GM19452 (cell line): Measurements from ENCODE around the gene DHRS9.
"Not testable (repeated sequence)": the region's sequence is repeated elsewhere in the genome, so short reads cannot be mapped to it uniquely, and the experiment has no call there.

Experiments
- ATAC-seq: cut with Tn5 transposase; IDR thresholded peaks from one replicate; pipeline ENCODE4 v1.9.1; 2021; ENCODE audit not compliant: unreplicated experiment

The DHRS9 gene

DNA sequence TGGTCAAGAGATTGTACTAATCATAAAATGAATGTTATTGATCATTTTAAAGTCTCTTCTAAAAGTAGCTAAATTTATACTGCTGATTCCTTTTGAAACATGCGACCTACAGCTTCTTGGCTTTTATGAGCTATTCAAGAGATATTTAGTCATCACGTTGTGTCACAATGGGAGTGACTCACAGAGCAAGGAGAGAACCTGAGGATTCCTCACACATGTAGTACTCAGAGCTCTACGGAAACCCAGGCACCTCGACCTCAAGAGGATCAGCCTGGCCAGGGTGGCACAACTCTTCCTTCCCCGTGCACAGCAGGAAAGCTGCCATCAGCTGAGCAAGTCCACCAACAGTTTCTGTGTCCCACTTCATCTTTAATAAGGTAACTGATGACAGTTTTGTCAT lies at the start of gene DHRS9:
TSS of gene DHRS9 (plus strand) at position 223 of the 400 bp plus-strand sequence. CDS start 12,019 bp downstream, outside the sequence.
- no peak for ATAC-seq

GRCh38 chr2:169023161-169023560 lies 46.2 kb upstream of the DHRS9 start:
- ATAC-seq, result no peak

- no peak for ATAC-seq
These were observed 43.3 kb upstream of the DHRS9 start for GRCh38 chr2:169026056-169026455.

GRCh38 chr2:169027234-169027633 lies 42.1 kb upstream of the DHRS9 start:
- ATAC-seq, result no peak

GRCh38 chr2:169029341-169029740 lies 40.0 kb upstream of the DHRS9 start:
- ATAC-seq, result no peak

- ATAC-seq, result no peak
These were observed 38.2 kb upstream of the DHRS9 start, which contains the start of gene ABCB11 for GRCh38 chr2:169031202-169031601. ABCB11 (minus strand) TSS chr2:169031324; CDS start chr2:169018125, 13,199 bp downstream.

GRCh38 chr2:169034256-169034655 lies 35.1 kb upstream of the DHRS9 start:
- ATAC-seq, result no peak

GRCh38 chr2:169034984-169035544 lies 34.3 kb upstream of the DHRS9 start:
- ATAC-seq, result no peak

DNA sequence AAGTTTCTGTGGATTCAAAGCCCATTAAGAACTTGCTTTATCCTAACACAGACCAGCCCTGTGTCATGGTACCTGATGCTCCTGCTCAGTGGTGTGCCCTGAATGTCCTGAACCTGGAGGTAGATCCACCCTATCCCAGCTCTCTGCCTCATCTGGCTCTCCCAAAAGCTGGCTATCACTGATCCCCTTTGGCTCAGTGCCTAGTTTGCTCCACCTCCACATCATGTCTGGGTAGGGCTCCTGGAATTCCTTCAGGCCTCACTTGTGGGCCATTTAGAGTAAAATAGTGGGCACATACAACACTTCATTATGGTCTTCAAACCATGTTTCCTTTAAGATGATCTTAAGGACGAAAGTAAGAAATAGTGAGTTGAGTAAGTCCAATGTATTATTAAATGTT lies 33.5 kb upstream of the DHRS9 start:
- no peak for ATAC-seq

- peak; percentile 63 for ATAC-seq
These were observed 32.5 kb upstream of the DHRS9 start for GRCh38 chr2:169036736-169037440.

- peak; percentile 71 for ATAC-seq
These were observed 31.0 kb upstream of the DHRS9 start for GRCh38 chr2:169038338-169038757.

DNA sequence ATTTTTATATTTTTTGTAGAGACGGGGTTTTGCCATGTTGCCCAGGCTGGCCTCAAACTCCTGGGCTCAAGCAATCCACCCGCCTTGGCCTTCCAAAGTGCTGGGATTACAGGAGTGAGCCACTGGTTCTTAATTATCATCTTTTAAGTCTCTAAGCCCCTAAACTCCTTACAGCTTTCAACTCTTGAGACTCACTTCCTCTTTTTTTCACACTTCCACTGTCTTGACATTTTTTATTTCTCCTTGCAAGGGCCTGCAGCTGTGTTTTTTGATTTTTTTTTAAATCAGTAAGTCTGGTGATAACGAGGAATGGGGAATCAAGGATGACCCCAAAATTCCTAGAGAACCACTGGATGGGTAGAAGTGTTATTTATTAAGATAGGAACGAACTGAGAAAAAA lies 29.7 kb upstream of the DHRS9 start:
- no peak for ATAC-seq

DNA sequence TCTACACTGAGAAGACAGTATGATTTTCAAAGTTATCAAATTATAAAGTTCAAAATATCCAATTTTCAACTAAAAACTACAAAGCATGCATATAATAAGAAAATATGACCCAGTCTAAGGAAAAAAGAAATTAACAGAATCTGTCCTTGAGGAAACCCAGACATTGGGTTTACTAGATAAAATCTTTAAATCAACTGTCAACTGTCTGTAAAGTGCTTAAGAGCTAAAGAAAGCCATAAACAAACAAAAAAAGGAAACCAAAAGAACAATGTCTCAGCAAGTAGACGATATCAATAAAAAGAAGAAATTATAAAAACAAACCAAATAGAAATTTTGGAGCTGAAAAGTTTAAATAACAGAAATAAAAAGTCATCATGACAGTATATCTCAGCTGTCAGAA lies 27.8 kb upstream of the DHRS9 start:
- ATAC-seq, result no peak

DNA sequence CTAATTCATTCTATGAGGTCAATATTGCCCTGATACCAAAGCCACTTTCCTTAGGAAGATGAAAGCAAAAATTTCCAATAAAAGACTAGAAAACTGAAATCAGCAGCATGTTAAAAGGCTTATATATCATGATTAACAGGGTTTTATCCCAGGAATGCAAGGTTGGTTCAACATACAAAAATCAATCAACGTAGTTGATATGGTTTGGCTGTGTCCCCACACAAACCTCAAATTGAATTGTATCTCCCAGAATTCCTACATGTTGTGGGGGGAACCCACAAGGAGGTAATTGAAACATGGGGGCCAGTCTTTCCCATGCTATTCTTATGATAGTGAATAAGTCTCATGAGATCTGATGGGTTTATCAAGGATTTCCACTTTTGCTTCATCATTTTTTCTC lies 26.5 kb upstream of the DHRS9 start:
- no peak for ATAC-seq

GRCh38 chr2:169046440-169047151 lies 22.8 kb upstream of the DHRS9 start:
- no peak for ATAC-seq

GRCh38 chr2:169047256-169048250 lies 21.8 kb upstream of the DHRS9 start:
- no peak for ATAC-seq

DNA sequence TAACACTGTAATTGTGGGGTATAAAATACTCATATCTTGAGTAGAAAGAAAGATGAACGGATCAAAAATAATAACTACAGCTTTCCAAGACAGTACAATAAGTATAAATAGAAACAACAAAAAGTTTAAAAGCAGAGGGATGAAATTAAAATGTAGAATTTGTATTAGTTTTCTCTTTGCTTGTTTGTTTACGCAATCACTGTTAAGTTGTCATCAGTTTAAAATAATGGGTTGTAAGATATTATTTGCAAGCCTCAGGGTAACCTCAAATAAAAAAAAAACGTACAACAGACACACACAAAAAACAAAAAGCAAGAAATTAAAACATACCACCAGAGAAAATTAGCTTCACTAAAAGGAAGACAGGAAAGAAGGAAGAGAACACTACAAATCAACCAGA lies 20.2 kb upstream of the DHRS9 start:
- no peak for ATAC-seq

DNA sequence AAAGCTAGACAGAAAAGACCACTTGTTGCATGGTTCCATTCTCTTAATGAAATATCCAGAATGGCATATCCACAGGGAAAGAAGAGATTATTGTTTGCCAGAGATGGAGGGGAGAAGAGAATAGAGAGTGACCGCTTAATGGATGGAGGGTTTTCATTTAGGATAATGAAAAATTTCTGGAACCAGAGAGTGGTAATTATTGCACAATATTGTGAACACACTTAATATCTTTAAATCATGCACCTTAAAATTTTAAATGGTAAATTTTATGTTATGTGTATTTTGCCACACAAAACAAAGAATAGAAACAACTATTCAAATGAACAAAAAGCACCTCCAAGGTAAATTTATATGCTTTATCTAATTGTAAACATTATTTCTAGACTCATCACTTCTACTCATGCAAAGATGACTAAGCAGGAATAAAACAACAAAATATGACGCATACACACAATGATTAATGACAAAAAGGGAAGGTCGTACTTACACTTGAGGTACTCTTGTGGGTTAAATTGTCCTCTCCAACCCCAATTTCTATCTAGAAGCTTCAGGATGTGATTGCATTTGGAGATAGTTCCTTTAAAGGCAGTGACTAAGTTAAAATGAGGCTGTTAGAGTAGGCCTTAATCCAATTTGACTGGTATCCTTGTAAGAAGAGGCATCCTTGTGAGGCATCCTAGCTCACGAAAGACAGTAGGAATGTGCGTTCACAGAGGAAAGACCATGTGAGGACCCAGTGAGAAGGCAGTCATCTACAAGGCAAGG lies 18.7 kb upstream of the DHRS9 start:
- no peak for ATAC-seq

GRCh38 chr2:169054575-169054974 lies 14.8 kb upstream of the DHRS9 start:
- ATAC-seq, result not testable (repeated sequence)

DNA sequence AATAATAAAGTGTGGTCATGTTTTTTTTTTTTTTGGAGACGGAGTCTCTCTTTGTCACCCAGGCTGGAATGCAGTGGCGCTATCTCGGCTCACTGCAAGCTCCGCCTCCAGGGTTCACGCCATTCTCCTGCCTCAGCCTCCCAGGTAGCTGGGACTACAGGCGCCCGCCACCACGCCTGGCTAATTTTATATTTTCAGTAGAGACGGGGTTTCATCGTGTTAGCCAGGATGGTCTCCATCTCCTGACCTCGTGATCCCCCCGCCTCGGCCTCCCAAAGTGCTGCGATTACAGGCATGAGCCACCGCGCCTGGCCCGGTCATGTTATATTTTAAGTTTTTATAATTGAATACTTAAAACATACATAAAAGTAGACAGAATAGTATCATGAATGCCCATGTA lies 5.2 kb upstream of the DHRS9 start:
- ATAC-seq, result not testable (repeated sequence)
